Measurements from ENCODE around the gene PPL.
"Not testable (repeated sequence)": the region's sequence is repeated elsewhere in the genome, so short reads cannot be mapped to it uniquely, and the experiment has no call there.

The PPL gene

DNA sequence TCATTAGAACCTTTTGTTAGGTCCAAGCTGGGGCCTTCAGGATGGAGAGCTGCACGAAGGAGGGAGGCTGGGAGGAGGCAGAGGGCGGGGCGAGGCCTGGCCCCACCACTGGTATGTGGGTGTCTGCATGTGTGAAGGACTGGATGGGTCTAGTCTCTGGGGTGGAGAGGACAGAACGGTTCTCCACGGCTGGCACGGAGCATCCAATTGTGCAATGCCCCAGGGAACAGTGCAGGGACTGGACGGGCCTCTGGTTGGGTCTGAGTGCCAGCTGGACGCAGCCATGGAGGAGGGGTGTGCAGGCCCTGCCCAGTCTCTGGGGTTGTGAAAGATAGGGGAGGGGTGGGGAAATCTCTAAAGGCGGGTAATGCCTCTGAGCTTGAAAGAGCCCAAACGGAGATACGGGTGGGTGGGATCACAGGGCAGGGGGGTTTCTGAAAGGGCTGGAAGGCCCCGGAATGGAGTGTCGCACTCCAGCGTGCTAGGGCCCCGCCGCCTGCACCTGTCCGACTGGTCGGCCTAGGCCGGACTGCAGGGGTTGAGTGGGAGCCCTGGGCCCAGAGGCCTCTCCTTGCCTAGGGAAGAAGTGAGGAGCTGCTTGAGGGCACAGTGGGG is 1.6 kb downstream of the PPL start:
- in situ Hi-C loops (cut with HindIII; ENCODE audit: low sequenced_read_pairs) = no loop called here

GRCh38 chr16:4934591-4934990 is 2.4 kb downstream of the PPL start:
- in situ Hi-C loops (cut with HindIII; ENCODE audit: low sequenced_read_pairs) = no loop called here

DNA sequence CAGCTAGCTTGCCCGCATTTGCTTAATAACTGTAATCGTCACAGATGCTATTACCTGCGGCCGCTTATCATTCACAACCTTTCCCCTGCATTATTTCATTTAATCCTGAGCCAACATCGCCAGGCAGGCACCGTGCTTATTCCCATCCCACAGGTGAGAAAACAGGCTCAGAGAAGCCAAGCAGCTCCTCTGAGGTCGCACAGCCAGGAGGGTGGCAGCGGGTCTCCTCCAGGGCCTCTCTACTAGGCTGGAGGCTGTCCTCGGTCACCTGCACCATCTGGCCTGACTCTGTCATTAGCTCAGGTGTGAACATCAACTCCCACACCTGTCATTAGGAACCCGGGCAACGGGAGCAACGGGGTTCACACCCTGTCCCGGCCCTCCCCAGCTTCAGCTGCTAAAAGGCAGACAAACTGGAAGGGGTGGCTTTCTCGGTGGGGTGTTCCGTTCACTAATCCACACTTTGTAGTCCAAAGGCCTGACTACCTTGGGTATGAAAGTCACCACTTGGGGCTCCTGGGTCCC is 3.0 kb downstream of the PPL start:
- in situ Hi-C loops (cut with HindIII; ENCODE audit: low sequenced_read_pairs) = no loop called here

DNA sequence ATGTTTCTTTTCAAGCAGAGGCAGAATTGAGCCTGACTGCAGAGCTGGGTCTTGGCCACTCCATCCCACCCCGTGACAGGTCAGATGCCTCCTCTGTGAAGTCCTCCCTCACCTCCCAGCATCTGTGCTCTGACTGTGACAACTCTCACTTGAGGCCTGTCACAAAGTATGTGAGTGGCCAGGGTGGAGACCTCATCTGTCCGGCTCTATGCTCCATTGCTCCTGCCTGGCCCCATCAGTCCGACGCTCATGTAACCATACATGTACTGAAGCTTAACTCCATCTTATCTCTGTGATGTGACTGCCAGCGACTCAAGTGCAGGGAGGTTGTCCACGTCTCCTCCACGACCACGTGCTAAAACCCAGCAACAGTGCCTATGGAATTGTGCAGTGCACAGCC is 3.5 kb downstream of the PPL start:
- in situ Hi-C loops (cut with HindIII; ENCODE audit: low sequenced_read_pairs) = no loop called here

DNA sequence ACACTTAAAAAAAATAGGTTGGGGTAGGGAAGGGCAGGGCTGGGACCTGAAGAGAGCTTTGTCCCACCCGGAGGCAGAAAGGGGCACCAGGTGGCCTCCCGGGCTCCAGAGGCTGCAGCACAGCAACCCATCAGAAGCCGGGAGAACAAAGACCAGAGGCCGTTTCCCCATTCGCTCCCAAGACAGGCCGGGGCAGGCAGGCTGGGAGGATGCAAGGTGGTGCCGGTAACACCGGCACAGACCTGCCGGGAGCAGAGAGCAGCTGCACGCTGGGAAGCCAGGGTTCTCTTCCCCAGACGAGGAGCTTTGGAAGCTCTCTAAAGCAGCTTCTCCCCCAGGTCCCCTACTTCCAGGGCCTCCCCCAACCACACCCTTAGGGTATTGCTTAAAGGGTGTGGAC is 5.6 kb downstream of the PPL start:
- in situ Hi-C loops (cut with HindIII; ENCODE audit: low sequenced_read_pairs) = no loop called here

DNA sequence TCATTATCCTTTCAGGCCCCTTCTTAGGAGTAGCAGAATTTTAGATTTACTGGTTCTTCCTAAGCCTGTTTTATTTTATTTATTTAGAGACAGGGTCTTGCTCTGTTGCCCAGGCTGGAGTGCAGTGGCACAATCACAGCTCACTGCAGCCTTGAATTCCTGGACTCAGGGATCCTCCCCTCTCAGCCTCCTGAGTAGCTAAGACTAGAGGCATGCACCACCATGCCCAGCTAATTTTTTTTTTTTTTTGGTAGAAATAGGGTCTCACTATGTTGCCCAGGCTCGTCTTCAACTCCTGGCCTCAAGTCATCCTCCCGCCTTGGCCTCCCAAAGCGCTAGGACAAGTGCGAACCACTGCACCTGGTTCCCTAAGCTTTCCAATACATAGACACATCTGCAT is 7.3 kb downstream of the PPL start:
- in situ Hi-C loops (cut with HindIII; ENCODE audit: low sequenced_read_pairs) = not testable (repeated sequence)

DNA sequence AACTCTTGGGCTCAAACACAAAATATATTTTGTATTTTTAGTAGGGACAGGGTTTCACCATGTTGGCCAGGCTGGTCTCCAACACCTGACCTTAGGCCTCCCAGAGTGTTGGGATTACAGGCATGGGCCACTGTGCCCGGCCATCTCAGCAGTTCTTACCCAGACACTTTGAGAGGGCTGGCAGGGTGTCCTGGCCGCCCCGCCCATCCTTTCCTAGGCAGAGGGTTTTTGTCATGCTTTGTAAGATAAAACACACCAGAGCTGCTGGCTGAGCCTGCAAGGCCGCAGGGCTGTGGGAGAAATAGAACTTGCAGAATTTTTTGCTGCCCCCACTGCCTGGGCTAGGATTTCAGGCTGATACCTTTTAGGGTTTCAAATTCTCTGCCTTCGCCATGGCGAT is 8.7 kb downstream of the PPL start:
- in situ Hi-C loops (cut with HindIII; ENCODE audit: low sequenced_read_pairs) = no loop called here

- in situ Hi-C loops (cut with HindIII; ENCODE audit: low sequenced_read_pairs) = no loop called here
These were observed 9.3 kb downstream of the PPL start for GRCh38 chr16:4927661-4928060.

DNA sequence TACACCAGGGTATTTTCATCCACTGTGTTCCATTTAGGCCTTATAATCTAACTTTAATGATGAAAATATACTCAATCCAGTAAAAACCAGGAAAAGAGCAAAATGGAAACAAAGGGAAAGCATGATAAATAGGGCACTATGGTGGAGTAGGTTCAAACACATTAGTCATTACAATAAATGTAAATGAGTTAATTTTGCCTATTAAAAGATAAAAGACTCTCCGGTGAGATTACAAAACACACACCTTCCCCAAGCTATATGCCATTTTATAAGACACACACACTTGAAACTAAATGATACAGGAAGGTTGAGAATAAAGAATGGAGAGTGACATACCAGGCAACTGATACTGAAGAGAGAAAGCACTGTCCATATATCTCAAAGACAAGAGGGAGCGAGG is 10.0 kb downstream of the PPL start:
- in situ Hi-C loops (cut with HindIII; ENCODE audit: low sequenced_read_pairs) = no loop called here

- in situ Hi-C loops (cut with HindIII; ENCODE audit: low sequenced_read_pairs) = no loop called here
These were observed 11.2 kb downstream of the PPL start for GRCh38 chr16:4925791-4926190.

DNA sequence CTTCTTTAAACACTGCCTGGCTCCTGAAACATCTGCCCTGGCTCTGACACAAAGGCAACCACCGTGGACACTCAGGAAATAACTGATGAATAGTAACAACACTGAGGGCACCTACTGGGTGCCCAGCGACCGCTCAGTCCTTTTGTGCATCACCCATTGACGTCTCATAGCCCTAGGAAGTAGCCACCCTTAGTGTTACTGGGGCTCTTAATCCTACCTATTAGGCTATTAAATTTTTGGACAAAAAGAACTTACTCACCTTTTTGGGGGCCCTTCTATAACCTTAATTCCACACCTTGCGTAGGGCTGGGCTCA is 11.7 kb downstream of the PPL start:
- in situ Hi-C loops (cut with HindIII; ENCODE audit: low sequenced_read_pairs) = no loop called here

GRCh38 chr16:4924593-4925292 is 12.2 kb downstream of the PPL start:
- in situ Hi-C loops (cut with HindIII; ENCODE audit: low sequenced_read_pairs) = no loop called here

- in situ Hi-C loops (cut with HindIII; ENCODE audit: low sequenced_read_pairs) = no loop called here
These were observed 13.1 kb downstream of the PPL start for GRCh38 chr16:4923853-4924252.

DNA sequence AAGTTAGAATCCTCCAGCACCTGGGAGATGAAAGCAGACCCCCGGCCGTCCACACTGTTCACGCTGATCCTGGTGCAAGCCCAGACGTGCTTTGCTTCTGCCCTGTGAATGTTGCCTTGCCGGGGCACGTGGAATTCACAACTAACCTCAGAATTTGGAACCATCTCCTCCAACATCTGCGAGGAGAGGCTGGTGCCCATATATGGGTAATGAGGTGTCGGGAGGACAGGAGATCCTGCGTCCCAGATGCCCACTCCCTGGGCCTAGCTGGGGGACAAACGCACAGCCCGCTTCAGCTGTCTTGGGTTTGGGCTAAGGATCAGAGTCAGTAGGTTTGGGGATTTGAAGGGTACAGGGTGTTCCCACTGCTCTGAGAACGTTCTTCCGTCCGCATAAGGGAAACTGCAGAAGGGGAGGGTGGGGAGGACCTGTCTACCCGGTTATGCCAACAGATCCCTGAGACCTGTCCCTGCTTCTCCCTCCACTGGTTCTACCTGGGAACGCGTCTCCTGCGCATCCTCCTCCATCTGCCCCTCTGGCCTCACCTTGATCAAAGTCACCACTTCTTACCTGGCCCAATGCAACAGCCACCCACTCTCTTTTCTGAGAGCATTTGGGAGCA is 14.1 kb downstream of the PPL start:
- in situ Hi-C loops (cut with HindIII; ENCODE audit: low sequenced_read_pairs) = no loop called here

DNA sequence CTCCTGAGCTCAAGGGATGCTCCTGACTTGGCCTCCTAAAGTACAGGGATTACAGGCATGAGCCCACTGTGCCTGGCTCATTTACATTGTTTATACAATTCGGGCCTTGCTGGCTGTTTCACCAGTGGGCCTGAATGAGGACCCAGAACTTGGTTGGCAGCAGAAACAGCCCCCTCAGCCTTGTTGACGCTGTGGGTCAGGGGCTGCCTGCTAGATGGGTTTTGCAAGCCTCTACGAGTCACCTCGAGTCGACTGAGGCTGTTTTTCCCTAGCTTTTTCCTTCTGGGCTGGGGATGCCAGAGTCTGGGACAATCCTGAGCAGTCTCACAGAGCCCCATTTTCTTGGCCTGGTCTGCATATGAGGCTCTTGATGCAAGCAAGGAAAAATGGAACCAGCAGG is 16.1 kb downstream of the PPL start:
- in situ Hi-C loops (cut with HindIII; ENCODE audit: low sequenced_read_pairs) = no loop called here

GRCh38 chr16:4918781-4919251 is 18.1 kb downstream of the PPL start:
- in situ Hi-C loops (cut with HindIII; ENCODE audit: low sequenced_read_pairs) = no loop called here

DNA sequence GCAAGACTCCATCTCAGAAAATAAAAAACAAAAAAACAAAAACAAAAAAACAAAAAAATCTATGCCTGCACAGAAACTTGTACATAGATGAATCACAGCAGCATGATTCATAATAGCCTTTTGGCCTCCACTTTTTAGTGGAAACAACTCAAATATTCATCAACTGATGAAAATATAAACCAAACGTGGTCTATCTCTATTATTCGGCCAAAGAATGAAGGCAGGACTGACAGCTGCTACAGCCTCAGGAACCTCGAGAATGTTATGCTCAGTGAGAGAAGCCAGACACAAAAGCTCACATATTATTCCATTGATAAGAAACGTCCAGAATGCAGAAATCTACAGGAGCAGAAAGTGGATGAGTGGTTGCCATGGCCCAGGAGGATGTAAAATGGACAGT is 19.8 kb downstream of the PPL start:
- in situ Hi-C loops (cut with HindIII; ENCODE audit: low sequenced_read_pairs) = no loop called here

DNA sequence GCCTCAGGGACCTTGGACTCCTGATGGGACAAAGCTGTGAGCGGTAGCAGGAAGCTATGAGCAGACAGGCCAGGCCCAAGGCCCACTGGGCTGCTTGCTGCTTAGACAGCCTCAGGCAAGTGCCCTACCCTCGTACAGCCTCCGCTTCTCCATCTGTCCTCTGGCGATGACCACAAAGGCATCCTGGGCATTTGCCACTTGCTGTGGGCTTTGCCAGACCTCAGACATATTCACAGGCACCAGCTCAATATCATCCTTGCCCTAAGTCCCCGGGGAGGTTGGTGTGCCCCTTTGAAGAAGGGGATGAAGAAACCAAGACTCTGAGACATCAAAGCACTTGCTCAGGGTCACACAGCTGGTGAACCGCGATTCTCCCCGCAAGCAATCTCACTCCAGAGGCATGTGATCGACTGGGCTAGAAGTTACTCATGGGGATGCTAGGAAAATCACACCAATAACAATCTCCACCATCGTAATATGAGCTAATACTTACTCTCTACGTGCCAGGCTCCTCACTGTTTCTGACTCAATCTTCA is 21.7 kb downstream of the PPL start:
- in situ Hi-C loops (cut with HindIII; ENCODE audit: low sequenced_read_pairs) = no loop called here

DNA sequence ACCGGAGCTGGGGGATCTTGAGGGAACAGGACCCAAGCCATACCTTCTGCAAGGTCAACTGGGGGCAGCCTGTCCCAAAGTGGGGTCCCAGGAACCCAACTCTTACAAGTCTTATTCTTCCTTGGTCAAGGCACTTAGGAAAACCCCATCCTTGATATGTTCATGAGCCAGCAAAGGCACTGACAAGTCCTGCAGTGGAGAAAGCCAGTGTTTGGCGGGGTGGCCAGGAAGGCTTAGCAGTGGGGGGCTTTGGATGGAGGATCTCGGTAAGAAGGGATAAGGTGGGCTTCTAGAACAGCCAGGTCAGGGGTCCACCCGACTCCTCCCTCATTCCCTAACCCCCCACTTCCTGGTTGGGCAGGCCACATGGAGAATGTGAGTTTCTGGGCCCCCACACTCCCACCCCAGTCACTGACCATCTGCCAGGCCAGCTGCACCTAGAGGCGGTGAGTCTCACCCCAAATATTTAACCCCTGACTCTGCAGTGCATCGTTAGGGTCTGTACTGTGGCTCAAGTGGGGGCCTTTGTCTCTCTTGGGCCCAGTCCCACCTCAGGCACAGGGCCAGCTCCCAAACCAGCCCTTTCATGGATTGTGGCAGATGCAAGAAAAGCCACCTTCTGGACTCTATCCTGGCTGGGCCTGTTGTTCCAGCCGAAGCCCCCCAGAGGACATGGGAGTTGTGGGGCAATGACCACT is 22.3 kb downstream of the PPL start:
- in situ Hi-C loops (cut with HindIII; ENCODE audit: low sequenced_read_pairs) = no loop called here

DNA sequence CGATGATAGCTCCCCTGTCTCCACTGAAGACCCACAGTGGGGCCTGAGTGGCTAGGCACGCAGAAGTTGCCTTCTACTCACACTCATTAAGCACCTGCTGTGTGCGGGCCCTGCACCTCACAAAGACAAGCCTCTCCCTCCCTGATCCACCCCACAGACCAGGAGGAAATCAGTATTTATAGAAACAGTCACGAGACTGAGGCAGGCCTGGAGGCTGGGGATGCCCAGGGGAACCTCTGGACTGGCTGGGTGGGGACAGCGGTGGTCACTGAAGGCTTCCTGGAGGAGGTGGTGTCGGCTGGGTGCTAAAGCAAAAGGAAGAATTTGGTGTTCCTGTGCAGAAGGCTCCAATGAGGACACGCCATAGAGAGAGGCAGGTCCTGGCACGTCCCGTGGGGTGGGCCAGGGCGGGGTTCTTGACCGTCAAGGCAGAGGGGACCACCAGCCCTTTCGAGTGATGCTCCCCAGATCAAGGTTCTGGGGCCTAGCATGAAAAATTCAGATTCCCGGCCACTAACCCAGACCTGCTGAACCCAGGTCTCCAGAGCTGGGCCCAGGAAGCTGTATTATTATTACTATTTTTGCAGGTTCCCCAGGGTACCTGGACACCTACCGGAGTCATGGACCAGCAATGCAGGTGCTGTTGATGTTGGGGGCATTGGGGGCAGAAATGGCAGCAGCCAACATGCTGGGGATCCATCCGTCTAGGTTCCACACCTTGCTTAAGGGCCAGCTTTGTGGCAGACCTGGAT is 23.0 kb downstream of the PPL start:
- in situ Hi-C loops (cut with HindIII; ENCODE audit: low sequenced_read_pairs) = no loop called here
